HepG2 (cell line): ENCODE data around the gene ZSWIM6. TPM values are rescaled to one million over a fixed set of nuclear protein-coding genes. Genes with fewer than 3 reads are reported as not detected.

ENCODE experiments used
- ATAC-seq: fragments of 200-7000 bp; cut with Tn5 transposase; 3 replicates; pipeline ENCODE4 v1.9.1; 2020; ENCODE audit warnings: mild to moderate bottlenecking, moderate library complexity
- BruUV-seq: library from RNA; stranded (reverse); fragments of 400-500 nt; replicated peaks from 2 replicates; lab custom pipeline; 2021; lab: Mats Ljungman, UMichigan
- CTCF ChIA-PET: fragments of 300-600 bp; formaldehyde crosslinking; extraction: SDS; loops from one replicate; lab custom pipeline; 2021; ENCODE audit warnings: low total read pairs, inconsistent platforms, low intra/inter-chr PET ratio; lab: Yijun Ruan, JAX
- POLR2A ChIA-PET: fragments of 350-600 bp; sonication (Branson Sonifier 250); formaldehyde crosslinking; loops from one replicate; lab custom pipeline; 2020; ENCODE audit warnings: antibody characterized with exemption, inconsistent platforms; lab: Yijun Ruan, JAX
- DNase-seq: peaks from one replicate; pipeline ENCODE4 v3.0.0-alpha.2; 2015; ENCODE audit warnings: low spot score
- FAIRE-seq: peaks from 3 replicates; lab custom pipeline; 2011; peaks lifted over from hg19 to GRCh38; lab: Jason Lieb, UNC
- H2AFZ ChIP-seq: one replicate; pipeline ENCODE4 v1.6.1; 2011; ENCODE audit warnings: low read length, inconsistent platforms
- H3K27ac ChIP-seq: fragments of 300-600 bp; 3 replicates; pipeline ENCODE4 v1.8.0; 2011; ENCODE audit warnings: mixed run types, mild to moderate bottlenecking, mixed read lengths, low read length, inconsistent platforms; ENCODE audit not compliant: insufficient read depth; ENCODE audit errors: extremely low read length
- H3K27me3 ChIP-seq, 2 experiments: fragments of 200-600 bp in 1 of 2; 2 replicates in 1 of 2; 3 replicates in 1 of 2; pipeline versions ENCODE4 v1.6.0 to v1.8.0; 2011; ENCODE audit warnings: low read length in 2 of 2, mild to moderate bottlenecking in 2 of 2, moderate library complexity in 2 of 2, inconsistent platforms in 1 of 2; ENCODE audit not compliant: insufficient read depth in 2 of 2, control insufficient read depth in 1 of 2
- H3K36me3 ChIP-seq, 2 experiments: fragments of 200-600 bp in 1 of 2; replicated peaks in 1 of 2; 2 replicates in 1 of 2; 3 replicates in 1 of 2; pipeline versions ENCODE4 v1.5.1 to v1.8.0; 2011; ENCODE audit warnings: low read length in 2 of 2, inconsistent platforms in 1 of 2; ENCODE audit not compliant: insufficient read depth in 2 of 2, control insufficient read depth in 1 of 2
- H3K4me1 ChIP-seq: 2 replicates; pipeline ENCODE4 v1.5.1; 2012; ENCODE audit warnings: low read length, inconsistent platforms; ENCODE audit not compliant: insufficient read depth
- H3K4me2 ChIP-seq: 2 replicates; pipeline ENCODE4 v1.6.0; 2011; ENCODE audit warnings: low read depth, low read length, inconsistent platforms
- H3K4me3 ChIP-seq, 3 experiments: fragments of 200-600 bp in 1 of 3; sonication (generic), shearing (Covaris generic) in 1 of 3; replicated peaks in 1 of 3; 2 replicates each; pipeline ENCODE4 v1.5.1; 2011 to 2016; ENCODE audit warnings: low read length in 3 of 3, inconsistent platforms in 2 of 3, low read depth in 2 of 3, mild to moderate bottlenecking in 2 of 3, control low read depth in 1 of 3, mixed read lengths in 1 of 3; ENCODE audit not compliant: insufficient read depth in 1 of 3
- H3K79me2 ChIP-seq: one replicate; pipeline ENCODE4 v1.6.1; 2011; ENCODE audit warnings: low read length, inconsistent platforms; ENCODE audit not compliant: insufficient read depth
- H3K9ac ChIP-seq: 2 replicates; pipeline ENCODE4 v1.6.0; 2011; ENCODE audit warnings: mild to moderate bottlenecking, low read depth, low read length, inconsistent platforms; ENCODE audit not compliant: insufficient read depth
- H3K9me3 ChIP-seq: 2 replicates; pipeline ENCODE4 v1.5.1; 2012; ENCODE audit warnings: mild to moderate bottlenecking, low read length
- H4K20me1 ChIP-seq: 2 replicates; pipeline ENCODE4 v1.6.0; 2011; ENCODE audit warnings: inconsistent platforms, mild to moderate bottlenecking, low read length, moderate library complexity; ENCODE audit not compliant: insufficient read depth
- AGO2 ChIP-seq: fragments of 200-400 bp; formaldehyde crosslinking; optimal IDR thresholded peaks from 2 replicates; pipeline ENCODE3; 2017; ENCODE audit warnings: mild to moderate bottlenecking, low read depth, low read length, moderate library complexity
- ELF4 ChIP-seq: sonication (generic); formaldehyde crosslinking; IDR thresholded peaks from 2 replicates; pipeline ENCODE4 v1.5.0; 2020; ENCODE audit warnings: missing genetic modification reagents, mild to moderate bottlenecking, moderate library complexity, borderline replicate concordance
- MLX ChIP-seq: IDR thresholded peaks from 2 replicates; pipeline ENCODE4 v1.6.1; 2016
- RFXAP ChIP-seq: sonication (generic); formaldehyde crosslinking; IDR thresholded peaks from 2 replicates; pipeline ENCODE4 v1.4.0; 2020; ENCODE audit warnings: missing genetic modification reagents, borderline replicate concordance
- SP1 ChIP-seq, 2 experiments: fragments of 450-650 bp in 1 of 2; sonication (generic) in 1 of 2; formaldehyde crosslinking in 1 of 2; IDR thresholded peaks; 2 replicates each; pipeline versions ENCODE4 v1.4.0 to v1.6.1; 2016 to 2020; ENCODE audit warnings: missing genetic modification reagents in 1 of 2
- ZBTB42 ChIP-seq: sonication (generic); formaldehyde crosslinking; IDR thresholded peaks from 2 replicates; pipeline ENCODE4 v1.5.0; 2020; ENCODE audit warnings: mild to moderate bottlenecking, missing genetic modification reagents
- ZKSCAN5 ChIP-seq: sonication (generic); formaldehyde crosslinking; IDR thresholded peaks from 2 replicates; pipeline ENCODE4 v1.5.1; 2020; ENCODE audit warnings: mild to moderate bottlenecking, missing genetic modification reagents
- ZNF432 ChIP-seq: sonication (generic); formaldehyde crosslinking; IDR thresholded peaks from 2 replicates; pipeline ENCODE4 v1.5.0; 2020; ENCODE audit warnings: missing genetic modification reagents, mild to moderate bottlenecking, borderline replicate concordance
- ZNF747 ChIP-seq: sonication (generic); formaldehyde crosslinking; IDR thresholded peaks from 2 replicates; pipeline ENCODE4 v1.8.1; 2023; ENCODE audit warnings: missing genetic modification reagents, mild to moderate bottlenecking, borderline replicate concordance
- ZNF792 ChIP-seq: IDR thresholded peaks from 2 replicates; pipeline ENCODE4 v1.6.1; 2016
- WGBS: methylation state at CpG from one replicate; pipeline ENCODE4 v1.1.6; 2017; ENCODE audit warnings: low lambda C conversion rate; 5-methylcytosine and 5-hydroxymethylcytosine counted together
- in situ Hi-C: cut with HindIII; loops from 2 replicates; pipeline ENCODE4 v1.10.0; 2017; ENCODE audit warnings: low pct_unique_long_range_greater_than_20kb; ENCODE audit not compliant: extremely low pct_ligation_motif_present
- intact Hi-C: fragments of 100-400 bp; cut with micrococcal nuclease; formaldehyde crosslinking; loops from one replicate; pipeline ENCODE4 v1.10.0; 2022; ENCODE audit not compliant: unreplicated experiment
- polyA plus RNA-seq, 8 experiments: library from polyadenylated mRNA; depleted of rRNA in 3 of 8; stranded (reverse) in 7 of 8; unstranded in 1 of 8; fragments of >200 nt; fragmentation: Illumina TruSeq in 4 of 8; extraction: Trizol in 4 of 8; gene quantifications; 2 replicates each; pipeline versions ENCODE4 v1.2.1 to v1.2.3, GENCODE V29; 2011 to 2016; ENCODE audit warnings: low read depth in 4 of 8, missing spikeins in 1 of 8, mixed read lengths in 1 of 8; ENCODE audit not compliant: insufficient read depth in 1 of 8
- total RNA-seq, 5 experiments: library from RNA; depleted of rRNA; stranded (reverse); fragments of >200 nt; fragmentation: Illumina TruSeq; extraction: Trizol; gene quantifications; 2 replicates each; pipeline ENCODE4 v1.2.3, GENCODE V29; 2016; ENCODE audit warnings: low read depth in 1 of 5

The ZSWIM6 gene
- total and polyA plus RNA-seq, 2 of the 13 experiments (the other 11 are each of a cell fraction or from before 2014, with no cell fraction given): 0.82 to 1.9 TPM

GRCh38 chr5:61340775-61341361, 8.8 kb downstream of the ZSWIM6 start:
- Histone ChIP-seq H3K4me3 (no peak overlapping the region), H3K4me2 (no peak overlapping the region), H3K27me3 (no peaks in the 10 kb centered on the region), H3K79me2 (peaks cover 2% of the 10 kb centered on the region), H3K9ac (no peak overlapping the region), H3K36me3 (no peaks in the 10 kb centered on the region), H3K4me1 (no peaks in the 10 kb centered on the region), H4K20me1 (no peaks in the 10 kb centered on the region), H2AFZ (no peak overlapping the region), H3K9me3 (no peaks in the 10 kb centered on the region), H3K27ac (no peak overlapping the region)
- CTCF ChIA-PET: no interaction called here
- DNase-seq: no peak
- 58% methylated on average over 3 of the region's 3 CpGs for WGBS
- ATAC-seq: no peak
- intact Hi-C loops: no loop called here
- in situ Hi-C loops: no loop called here
- FAIRE-seq: no peak
- POLR2A ChIA-PET: no interaction called here
- BruUV-seq: no TSS peak
- TF ChIP-seq ZNF747 (CRISPR knock-in tag) (no peak), ZKSCAN5 (no peak), ZBTB42 (no peak), ZNF432 (CRISPR knock-in tag) (no peak), ELF4 (CRISPR knock-in tag) (no peak), MLX (CRISPR knock-in tag) (no peak), AGO2 (no peak), ZNF792 (no peak), RFXAP (no peak), SP1 (IDR thresholded peaks at IDR 0.05) (no peak), SP1 (CRISPR knock-in tag; IDR thresholded peaks at IDR 0.05) (no peak)
